Smooth muscle cell (in vitro differentiated cells): ENCODE measurements around the gene ZCWPW1. TPM values are rescaled to one million over a fixed set of nuclear protein-coding genes. Genes with fewer than 3 reads are reported as not detected.
"Not testable (repeated sequence)": the region's sequence is repeated elsewhere in the genome, so short reads cannot be mapped to it uniquely, and the experiment has no call there.

Source experiments
- DNase-seq: peaks from one replicate; lab custom pipeline; 2025; ENCODE audit not compliant: unreplicated experiment; lab: John Stamatoyannopoulos, UW
- H2AFZ ChIP-seq: fragments of 200-600 bp; sonication (generic); 2 replicates; pipeline ENCODE4 v1.6.0; 2016; ENCODE audit warnings: antibody characterized with exemption, low read depth, mild to moderate bottlenecking
- H3F3A ChIP-seq: fragments of 200-600 bp; sonication (generic); 2 replicates; pipeline ENCODE4 v1.6.0; 2017; ENCODE audit warnings: antibody characterized with exemption, low read depth
- H3K27ac ChIP-seq: fragments of 200-600 bp; sonication (generic); 2 replicates; pipeline ENCODE4 v1.5.1; 2016; ENCODE audit warnings: low read depth, mild to moderate bottlenecking
- H3K27me3 ChIP-seq: fragments of 200-600 bp; sonication (generic); 2 replicates; pipeline ENCODE4 v1.6.1; 2016; ENCODE audit warnings: low read depth, mild to moderate bottlenecking
- H3K36me3 ChIP-seq: fragments of 200-600 bp; sonication (generic); 2 replicates; pipeline ENCODE4 v1.5.1; 2016; ENCODE audit warnings: low read depth
- H3K4me1 ChIP-seq: fragments of 200-600 bp; sonication (generic); 2 replicates; pipeline ENCODE4 v1.5.1; 2016; ENCODE audit warnings: low read depth
- H3K4me2 ChIP-seq: fragments of 200-600 bp; sonication (generic); 2 replicates; pipeline ENCODE4 v1.6.0; 2016; ENCODE audit warnings: mild to moderate bottlenecking
- H3K4me3 ChIP-seq: fragments of 200-600 bp; sonication (generic); 2 replicates; pipeline ENCODE4 v1.5.1; 2016; ENCODE audit warnings: mild to moderate bottlenecking
- H3K79me2 ChIP-seq: fragments of 200-600 bp; sonication (generic); 2 replicates; pipeline ENCODE4 v1.6.0; 2016; ENCODE audit warnings: low read depth, mild to moderate bottlenecking
- H3K9ac ChIP-seq: fragments of 200-600 bp; sonication (generic); 2 replicates; pipeline ENCODE4 v1.6.0; 2016; ENCODE audit warnings: low read depth
- H3K9me3 ChIP-seq: fragments of 200-600 bp; sonication (generic); replicated peaks from 2 replicates; pipeline ENCODE4 v1.5.1; 2016; ENCODE audit warnings: low read depth
- H4K20me1 ChIP-seq: fragments of 200-600 bp; sonication (generic); 2 replicates; pipeline ENCODE4 v1.6.0; 2016; ENCODE audit warnings: low read depth
- WGBS: methylation state at CpG from one replicate; pipeline ENCODE4 v1.1.7; 2016; ENCODE audit warnings: low lambda C conversion rate; 5-methylcytosine and 5-hydroxymethylcytosine counted together
- polyA plus RNA-seq: library from polyadenylated mRNA; unstranded; fragments of >200 nt; fragmentation: Nextera tagmentation; extraction: Ambion mirVana; gene quantifications from 2 replicates; pipeline ENCODE4 v1.2.1, GENCODE V29; 2016
- total RNA-seq: library from RNA; depleted of rRNA; stranded (reverse); fragments of >200 nt; gene quantifications from 2 replicates; pipeline ENCODE4 v1.2.3, GENCODE V29; 2014
- TF ChIP-seq, protein P1 (sequence below): fragments of 200-600 bp; sonication (generic); IDR thresholded peaks from 2 replicates; pipeline ENCODE4 v1.5.1; 2017; ENCODE audit warnings: borderline replicate concordance, mild to moderate bottlenecking, antibody characterized with exemption; ENCODE audit not compliant: insufficient read depth, poor library complexity, severe bottlenecking

The ZCWPW1 gene
- total and polyA plus RNA-seq, 2 experiments from 2014 or later = 3.9 to 5.3 TPM

- H3K4me2 ChIP-seq, H3K4me1 ChIP-seq, H4K20me1 ChIP-seq, H3K9me3 ChIP-seq, H3K4me3 ChIP-seq, H3K79me2 ChIP-seq, H2AFZ ChIP-seq, DNase-seq, H3F3A ChIP-seq, H3K36me3 ChIP-seq, H3K27me3 ChIP-seq, H3K9ac ChIP-seq, H3K27ac ChIP-seq: not testable (repeated sequence)
- 81% methylated on average over 41 of the region's 49 CpGs for WGBS
These were observed 46.8 kb downstream of the ZCWPW1 start for GRCh38 chr7:100381531-100382233.

- no peak overlapping the region for H2AFZ ChIP-seq
- no peak overlapping the region for H3K4me3 ChIP-seq
- no peaks in the 10 kb centered on the region for H3K4me1 ChIP-seq
- WGBS = 85% methylated on average over 4 of the region's 4 CpGs
- no peak for DNase-seq
- H3F3A ChIP-seq = no peaks in the 10 kb centered on the region
- TF ChIP-seq, protein P1, sequence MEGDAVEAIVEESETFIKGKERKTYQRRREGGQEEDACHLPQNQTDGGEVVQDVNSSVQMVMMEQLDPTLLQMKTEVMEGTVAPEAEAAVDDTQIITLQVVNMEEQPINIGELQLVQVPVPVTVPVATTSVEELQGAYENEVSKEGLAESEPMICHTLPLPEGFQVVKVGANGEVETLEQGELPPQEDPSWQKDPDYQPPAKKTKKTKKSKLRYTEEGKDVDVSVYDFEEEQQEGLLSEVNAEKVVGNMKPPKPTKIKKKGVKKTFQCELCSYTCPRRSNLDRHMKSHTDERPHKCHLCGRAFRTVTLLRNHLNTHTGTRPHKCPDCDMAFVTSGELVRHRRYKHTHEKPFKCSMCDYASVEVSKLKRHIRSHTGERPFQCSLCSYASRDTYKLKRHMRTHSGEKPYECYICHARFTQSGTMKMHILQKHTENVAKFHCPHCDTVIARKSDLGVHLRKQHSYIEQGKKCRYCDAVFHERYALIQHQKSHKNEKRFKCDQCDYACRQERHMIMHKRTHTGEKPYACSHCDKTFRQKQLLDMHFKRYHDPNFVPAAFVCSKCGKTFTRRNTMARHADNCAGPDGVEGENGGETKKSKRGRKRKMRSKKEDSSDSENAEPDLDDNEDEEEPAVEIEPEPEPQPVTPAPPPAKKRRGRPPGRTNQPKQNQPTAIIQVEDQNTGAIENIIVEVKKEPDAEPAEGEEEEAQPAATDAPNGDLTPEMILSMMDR = no peak
- no peaks in the 10 kb centered on the region for H3K9me3 ChIP-seq
- no peaks in the 10 kb centered on the region for H3K36me3 ChIP-seq
- H3K27me3 ChIP-seq = no peaks in the 10 kb centered on the region
- H3K79me2 ChIP-seq = no peaks in the 10 kb centered on the region
- no peaks in the 10 kb centered on the region for H4K20me1 ChIP-seq
- no peak overlapping the region for H3K4me2 ChIP-seq
- no peak overlapping the region for H3K9ac ChIP-seq
- H3K27ac ChIP-seq = no peak overlapping the region
These were observed 48.3 kb downstream of the ZCWPW1 start for GRCh38 chr7:100380196-100380595.

DNA sequence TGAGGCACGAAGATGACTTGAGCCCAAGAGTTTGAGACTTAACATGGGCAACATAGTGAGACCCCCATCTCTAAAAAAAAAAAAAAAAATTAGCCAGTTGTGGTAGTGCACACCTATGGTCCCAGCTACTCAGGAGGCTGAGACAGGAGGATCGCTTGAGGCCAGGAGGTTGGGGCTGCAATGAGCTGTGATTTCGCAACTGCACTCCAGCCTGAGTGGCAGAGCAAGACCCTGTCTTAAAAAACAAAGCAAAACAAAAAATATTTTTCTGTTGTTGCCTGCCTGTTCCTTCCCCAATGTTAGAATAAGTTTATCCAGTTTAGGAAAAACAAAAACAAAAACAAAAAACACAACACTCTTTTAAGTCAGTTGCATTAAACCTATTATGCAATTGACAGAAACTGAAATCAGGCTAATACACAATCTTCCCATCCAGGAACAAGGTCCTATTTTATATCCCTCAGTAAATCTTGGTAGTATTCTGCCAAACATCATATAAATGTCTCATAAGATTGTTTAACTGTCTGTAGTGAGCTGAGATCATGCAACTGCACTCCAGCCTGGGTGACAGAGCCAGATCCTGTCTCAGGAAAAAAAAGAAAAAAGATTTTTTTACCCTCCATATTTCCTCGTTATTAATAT lies 50.3 kb downstream of the ZCWPW1 start:
- H3K27me3 ChIP-seq = no peaks in the 10 kb centered on the region
- DNase-seq = no peak
- H2AFZ ChIP-seq = no peak overlapping the region
- H3K27ac ChIP-seq = no peak overlapping the region
- no peak overlapping the region for H3K4me3 ChIP-seq
- no peaks in the 10 kb centered on the region for H3K9me3 ChIP-seq
- H3K79me2 ChIP-seq = no peaks in the 10 kb centered on the region
- H4K20me1 ChIP-seq = no peaks in the 10 kb centered on the region
- H3F3A ChIP-seq = no peaks in the 10 kb centered on the region
- no peaks in the 10 kb centered on the region for H3K36me3 ChIP-seq
- no peaks in the 10 kb centered on the region for H3K4me1 ChIP-seq
- H3K9ac ChIP-seq = no peak overlapping the region
- TF ChIP-seq, protein P1 = no peak
- H3K4me2 ChIP-seq = no peak overlapping the region
- WGBS = 89% methylated on average over 4 of the region's 4 CpGs

GRCh38 chr7:100376066-100376465 lies 52.4 kb downstream of the ZCWPW1 start:
- H3K4me3 ChIP-seq = no peak overlapping the region
- H3K4me2 ChIP-seq = no peak overlapping the region
- no peaks in the 10 kb centered on the region for H3K27me3 ChIP-seq
- H4K20me1 ChIP-seq = no peaks in the 10 kb centered on the region
- no peaks in the 10 kb centered on the region for H3K79me2 ChIP-seq
- WGBS = 93% methylated on average over 3 of the region's 3 CpGs
- H3K36me3 ChIP-seq = no peaks in the 10 kb centered on the region
- H3K27ac ChIP-seq = no peak overlapping the region
- H3K9ac ChIP-seq = no peak overlapping the region
- TF ChIP-seq, protein P1 = no peak
- H3F3A ChIP-seq = no peaks in the 10 kb centered on the region
- no peaks in the 10 kb centered on the region for H3K4me1 ChIP-seq
- no peak overlapping the region for H2AFZ ChIP-seq
- no peak for DNase-seq
- H3K9me3 ChIP-seq = no peaks in the 10 kb centered on the region
